ENCODE data around the gene NRXN3.

NRXN3 gene

DNA sequence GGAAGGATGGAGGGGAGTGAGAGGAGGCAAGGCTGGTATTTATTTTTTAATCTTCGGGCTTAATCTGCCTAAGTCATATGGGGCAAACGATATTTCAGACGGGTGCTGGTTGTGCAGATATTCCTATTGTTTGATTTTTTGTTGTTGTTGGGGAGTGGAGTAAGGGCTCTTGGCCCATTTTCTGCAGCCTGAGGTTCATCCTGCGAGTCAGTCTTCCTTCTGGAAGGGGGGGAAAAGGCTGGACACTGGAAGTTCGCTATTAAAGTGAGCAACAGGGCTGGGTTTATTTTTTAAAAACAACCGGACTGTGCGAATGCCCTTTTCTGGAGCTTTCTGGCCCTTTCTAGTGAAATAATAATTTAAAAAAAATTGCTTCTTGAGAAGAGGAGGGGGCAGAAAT is 2.3 kb downstream of the NRXN3 start:
- H3K4me3 ChIP-seq (ENCODE audit: insufficient read depth, low read depth, low read length), result no peak overlapping the region
- no peak overlapping the region for H3K27ac ChIP-seq (ENCODE audit: insufficient read depth, low read depth, low read length, poor library complexity, severe bottlenecking)
- H3K36me3 ChIP-seq (ENCODE audit: control insufficient read depth, insufficient read depth, low read length), result no peaks in the 10 kb centered on the region
- no peaks in the 10 kb centered on the region for H3K27me3 ChIP-seq (ENCODE audit: control insufficient read depth, insufficient read depth, low read length, poor library complexity, severe bottlenecking)
- H3K9me3 ChIP-seq (ENCODE audit: control insufficient read depth, low read length), result no peaks in the 10 kb centered on the region
- WGBS, 2 experiments, result 96% methylated on average over 7 of the region's 7 CpGs
- peaks cover 15% of the 10 kb centered on the region for H3K4me1 ChIP-seq (ENCODE audit: control insufficient read depth, insufficient read depth, low read length)

DNA sequence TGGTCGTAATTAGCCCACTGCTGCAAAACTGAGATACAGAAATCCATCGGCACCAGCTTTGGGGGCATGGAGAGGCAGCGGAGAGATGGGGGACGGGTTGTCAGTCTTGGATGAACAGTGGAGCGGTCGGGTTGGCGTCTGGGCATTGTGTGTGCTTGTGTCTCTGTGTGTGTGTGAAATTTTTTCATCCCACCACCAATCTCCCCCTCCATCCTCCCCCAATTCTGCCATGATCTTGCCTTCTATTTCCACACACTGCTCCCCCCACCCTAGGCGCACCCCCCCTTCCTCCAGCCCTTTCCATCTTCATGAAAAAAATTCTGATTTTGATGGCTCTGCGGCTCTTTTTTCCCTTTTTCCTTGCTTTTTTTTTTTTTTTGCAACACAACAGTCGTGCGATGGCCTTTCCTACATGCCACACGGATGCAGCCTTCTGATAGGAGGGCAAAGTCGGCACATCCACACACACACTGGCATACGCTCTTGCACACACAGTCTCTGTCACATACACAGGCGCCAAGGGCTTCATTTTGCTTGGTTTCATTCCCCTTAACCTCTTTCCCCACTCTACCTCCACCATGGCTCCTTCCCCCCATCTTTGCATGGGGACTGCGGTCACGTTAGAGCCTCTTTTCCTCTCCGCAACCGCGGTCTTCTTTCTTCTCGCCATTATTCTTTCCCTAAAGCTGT is 3.3 kb downstream of the NRXN3 start:
- Histone ChIP-seq H3K9me3 (ENCODE audit: control insufficient read depth, low read length) (no peaks in the 10 kb centered on the region), H3K4me1 (ENCODE audit: control insufficient read depth, insufficient read depth, low read length) (peaks cover 15% of the 10 kb centered on the region), H3K27ac (ENCODE audit: insufficient read depth, low read depth, low read length, poor library complexity, severe bottlenecking) (no peak overlapping the region), H3K36me3 (ENCODE audit: control insufficient read depth, insufficient read depth, low read length) (no peaks in the 10 kb centered on the region), H3K27me3 (ENCODE audit: control insufficient read depth, insufficient read depth, low read length, poor library complexity, severe bottlenecking) (no peaks in the 10 kb centered on the region), H3K4me3 (ENCODE audit: insufficient read depth, low read depth, low read length) (no peak overlapping the region)
- WGBS, 2 experiments, result 90 to 91% methylated on average over 18 to 19 of the region's 21 CpGs

DNA sequence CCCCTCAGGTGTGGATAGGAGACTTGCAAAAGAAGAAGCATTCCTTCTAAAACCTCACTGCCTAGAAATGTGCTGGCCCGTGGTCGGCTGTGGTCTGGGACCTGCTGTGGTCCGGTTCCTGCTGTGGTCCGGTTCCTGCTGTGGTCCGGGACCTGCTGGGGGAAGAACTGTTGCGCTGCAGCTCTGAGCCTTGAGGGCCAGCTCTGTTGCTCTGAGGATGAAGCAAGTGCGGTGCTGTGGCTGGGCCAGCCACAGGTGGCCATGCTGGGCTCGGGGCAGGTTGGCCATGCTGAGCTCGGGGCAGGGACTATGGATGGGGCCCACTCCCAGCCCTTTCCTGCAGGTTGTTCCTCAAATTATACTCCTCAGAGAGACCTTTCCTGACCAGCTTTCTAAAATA is 5.2 kb downstream of the NRXN3 start:
- H3K4me1 ChIP-seq (ENCODE audit: control insufficient read depth, insufficient read depth, low read length), result peaks cover 12% of the 10 kb centered on the region
- no peaks in the 10 kb centered on the region for H3K9me3 ChIP-seq (ENCODE audit: control insufficient read depth, low read length)
- 94% methylated on average over 9 of the region's 9 CpGs for WGBS, 2 experiments
- no peaks in the 10 kb centered on the region for H3K27me3 ChIP-seq (ENCODE audit: control insufficient read depth, insufficient read depth, low read length, poor library complexity, severe bottlenecking)
- H3K36me3 ChIP-seq (ENCODE audit: control insufficient read depth, insufficient read depth, low read length), result no peaks in the 10 kb centered on the region
- no peak overlapping the region for H3K27ac ChIP-seq (ENCODE audit: insufficient read depth, low read depth, low read length, poor library complexity, severe bottlenecking)
- H3K4me3 ChIP-seq (ENCODE audit: insufficient read depth, low read depth, low read length), result no peak overlapping the region

DNA sequence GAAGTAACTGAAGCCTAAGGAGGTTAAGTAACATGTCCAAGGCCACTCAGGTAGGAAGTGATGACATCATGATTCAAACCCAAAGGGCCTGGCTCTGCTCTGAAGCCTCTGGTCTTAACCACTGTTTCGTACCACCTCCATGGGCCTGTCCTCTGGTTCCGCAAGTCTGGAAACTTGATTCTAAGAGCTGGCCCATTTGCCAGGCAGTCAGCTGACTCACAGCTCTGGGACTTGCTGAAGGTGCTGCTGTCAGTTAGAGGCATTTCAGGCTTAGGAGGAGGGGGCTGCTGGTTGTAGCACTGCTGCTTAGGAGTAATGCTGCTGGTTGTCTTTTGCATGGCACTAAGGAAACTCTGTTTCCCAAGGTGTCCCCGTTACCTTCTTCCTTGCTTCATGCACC is 7.9 kb downstream of the NRXN3 start:
- no peak overlapping the region for H3K27ac ChIP-seq (ENCODE audit: insufficient read depth, low read depth, low read length, poor library complexity, severe bottlenecking)
- H3K4me1 ChIP-seq (ENCODE audit: control insufficient read depth, insufficient read depth, low read length), result no peaks in the 10 kb centered on the region
- H3K4me3 ChIP-seq (ENCODE audit: insufficient read depth, low read depth, low read length), result no peak overlapping the region
- no peaks in the 10 kb centered on the region for H3K9me3 ChIP-seq (ENCODE audit: control insufficient read depth, low read length)
- WGBS, 2 experiments, result 95 to 96% methylated on average over 3 of the region's 3 CpGs
- no peaks in the 10 kb centered on the region for H3K27me3 ChIP-seq (ENCODE audit: control insufficient read depth, insufficient read depth, low read length, poor library complexity, severe bottlenecking)
- H3K36me3 ChIP-seq (ENCODE audit: control insufficient read depth, insufficient read depth, low read length), result no peaks in the 10 kb centered on the region

DNA sequence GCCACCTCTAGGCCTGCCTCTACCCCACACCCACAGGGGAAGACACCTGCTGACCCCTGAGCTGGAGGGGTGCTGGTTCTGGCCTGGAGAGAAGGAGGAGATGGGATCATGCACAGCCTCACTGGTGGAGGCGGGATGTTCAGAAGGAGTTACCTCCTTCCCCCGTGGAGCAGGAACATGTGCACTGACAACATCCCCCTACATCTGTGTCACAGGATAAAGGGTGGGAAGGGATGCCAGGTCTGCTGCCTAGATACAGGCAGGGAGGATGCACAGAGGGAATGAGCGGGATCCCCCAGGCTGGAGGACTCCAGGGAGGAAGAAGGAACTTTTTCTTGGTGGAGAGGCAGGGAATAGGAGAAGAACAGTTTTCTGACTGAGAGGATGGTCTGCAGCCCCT is 8.8 kb downstream of the NRXN3 start:
- H3K4me3 ChIP-seq (ENCODE audit: insufficient read depth, low read depth, low read length), result no peak overlapping the region
- H3K27ac ChIP-seq (ENCODE audit: insufficient read depth, low read depth, low read length, poor library complexity, severe bottlenecking), result no peak overlapping the region
- 87 to 98% methylated on average over 3 of the region's 3 CpGs for WGBS, 2 experiments
- no peaks in the 10 kb centered on the region for H3K9me3 ChIP-seq (ENCODE audit: control insufficient read depth, low read length)
- no peaks in the 10 kb centered on the region for H3K27me3 ChIP-seq (ENCODE audit: control insufficient read depth, insufficient read depth, low read length, poor library complexity, severe bottlenecking)
- H3K36me3 ChIP-seq (ENCODE audit: control insufficient read depth, insufficient read depth, low read length), result no peaks in the 10 kb centered on the region
- H3K4me1 ChIP-seq (ENCODE audit: control insufficient read depth, insufficient read depth, low read length), result no peaks in the 10 kb centered on the region

DNA sequence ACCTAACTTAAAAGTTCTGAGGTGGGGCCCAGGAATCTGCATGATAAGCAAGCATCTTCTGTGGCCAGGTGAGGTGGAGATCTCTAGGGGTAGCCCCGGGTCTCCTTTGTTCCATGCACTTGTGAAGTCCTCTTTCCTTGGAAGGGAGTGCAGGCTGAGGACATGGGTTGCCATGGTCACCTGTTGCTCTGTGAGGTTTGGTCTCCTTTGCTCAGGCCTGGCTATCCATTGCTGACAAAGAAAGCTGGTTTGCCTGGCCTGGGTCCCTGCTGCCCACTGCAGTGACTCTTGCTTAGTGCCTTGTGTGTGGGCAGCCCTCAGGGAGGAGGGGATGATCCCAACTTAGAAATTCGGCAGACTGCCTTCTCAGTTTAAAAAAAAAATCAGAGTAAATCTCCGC is 11.1 kb downstream of the NRXN3 start:
- no peaks in the 10 kb centered on the region for H3K9me3 ChIP-seq (ENCODE audit: control insufficient read depth, low read length)
- 83 to 89% methylated on average over 3 of the region's 3 CpGs for WGBS, 2 experiments
- no peak overlapping the region for H3K27ac ChIP-seq (ENCODE audit: insufficient read depth, low read depth, low read length, poor library complexity, severe bottlenecking)

DNA sequence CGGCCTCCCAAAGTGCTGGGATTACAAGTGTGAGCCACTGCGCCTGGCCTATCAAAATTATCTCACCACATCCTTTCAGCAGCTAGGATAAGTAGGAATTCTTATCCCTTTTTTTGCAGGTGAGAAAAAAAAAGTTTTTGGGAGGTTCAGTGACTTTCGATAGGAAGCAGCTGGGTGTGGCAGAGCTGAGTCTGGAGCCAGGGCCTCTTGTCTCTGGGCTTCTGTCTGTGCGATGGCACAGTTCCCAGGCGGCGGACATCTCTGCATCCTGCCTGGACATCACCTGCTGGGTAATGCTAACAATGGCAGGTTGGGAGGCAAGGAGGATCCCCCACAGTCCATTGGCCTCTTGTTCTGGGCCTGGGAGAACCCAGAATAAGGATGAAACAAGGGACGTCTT is 12.5 kb downstream of the NRXN3 start:
- WGBS, 2 experiments, result 93% methylated on average over 7 of the region's 7 CpGs
- Histone ChIP-seq H3K27me3 (ENCODE audit: control insufficient read depth, insufficient read depth, low read length, poor library complexity, severe bottlenecking) (no peaks in the 10 kb centered on the region), H3K4me1 (ENCODE audit: control insufficient read depth, insufficient read depth, low read length) (no peaks in the 10 kb centered on the region), H3K36me3 (ENCODE audit: control insufficient read depth, insufficient read depth, low read length) (no peaks in the 10 kb centered on the region), H3K9me3 (ENCODE audit: control insufficient read depth, low read length) (no peaks in the 10 kb centered on the region), H3K27ac (ENCODE audit: insufficient read depth, low read depth, low read length, poor library complexity, severe bottlenecking) (no peak overlapping the region), H3K4me3 (ENCODE audit: insufficient read depth, low read depth, low read length) (no peak overlapping the region)

More for the DNA sequence above, 11.1 kb downstream of the NRXN3 start:
- H3K4me3 ChIP-seq (ENCODE audit: insufficient read depth, low read depth, low read length), result no peak overlapping the region
- H3K4me1 ChIP-seq (ENCODE audit: control insufficient read depth, insufficient read depth, low read length), result no peaks in the 10 kb centered on the region
- no peaks in the 10 kb centered on the region for H3K27me3 ChIP-seq (ENCODE audit: control insufficient read depth, insufficient read depth, low read length, poor library complexity, severe bottlenecking)
- no peaks in the 10 kb centered on the region for H3K36me3 ChIP-seq (ENCODE audit: control insufficient read depth, insufficient read depth, low read length)

DNA sequence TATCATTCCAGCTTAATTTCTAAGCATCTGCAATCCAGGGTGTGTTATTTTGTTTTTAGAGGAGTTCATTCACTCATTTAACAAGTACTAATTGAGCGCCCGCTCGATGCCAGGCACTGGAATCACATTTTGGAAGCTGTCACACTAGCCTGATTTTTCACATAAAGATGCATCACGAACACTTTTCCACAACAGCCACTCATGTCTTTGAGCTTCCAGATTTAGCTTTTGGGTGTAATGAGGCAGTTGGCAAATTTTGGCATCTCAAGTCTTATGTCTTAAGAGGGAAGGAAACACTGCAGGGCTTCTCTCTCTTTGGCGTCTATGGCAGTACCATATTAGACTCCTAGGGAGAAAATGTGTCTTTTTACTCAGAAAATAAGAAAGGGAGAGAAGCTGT is 14.0 kb downstream of the NRXN3 start:
- Histone ChIP-seq H3K36me3 (ENCODE audit: control insufficient read depth, insufficient read depth, low read length) (no peaks in the 10 kb centered on the region), H3K9me3 (ENCODE audit: control insufficient read depth, low read length) (no peaks in the 10 kb centered on the region), H3K4me1 (ENCODE audit: control insufficient read depth, insufficient read depth, low read length) (no peaks in the 10 kb centered on the region), H3K27me3 (ENCODE audit: control insufficient read depth, insufficient read depth, low read length, poor library complexity, severe bottlenecking) (no peaks in the 10 kb centered on the region), H3K4me3 (ENCODE audit: insufficient read depth, low read depth, low read length) (no peak overlapping the region), H3K27ac (ENCODE audit: insufficient read depth, low read depth, low read length, poor library complexity, severe bottlenecking) (no peak overlapping the region)
- 97% methylated on average over 5 of the region's 5 CpGs for WGBS, 2 experiments

DNA sequence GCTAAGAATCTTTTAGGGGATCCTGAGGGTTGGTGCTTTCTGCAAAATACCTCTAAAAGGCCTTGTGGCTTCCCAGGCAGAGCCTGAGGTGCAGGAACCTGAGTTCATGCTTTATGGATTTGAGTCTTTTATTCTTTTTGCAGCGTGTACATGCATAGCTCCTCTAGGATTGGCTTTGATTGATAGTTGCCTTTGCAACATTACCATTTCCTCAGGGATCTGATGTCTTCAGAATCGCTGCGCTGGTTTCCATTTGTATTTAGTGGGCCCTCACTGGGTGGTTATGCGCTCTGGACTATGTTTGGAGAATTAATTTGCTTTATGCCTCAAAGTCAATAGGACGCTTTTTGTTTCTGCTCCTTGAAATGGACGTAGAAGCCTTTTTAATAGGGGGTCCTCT is 16.1 kb downstream of the NRXN3 start:
- 98% methylated on average over 6 of the region's 6 CpGs for WGBS, 2 experiments

DNA sequence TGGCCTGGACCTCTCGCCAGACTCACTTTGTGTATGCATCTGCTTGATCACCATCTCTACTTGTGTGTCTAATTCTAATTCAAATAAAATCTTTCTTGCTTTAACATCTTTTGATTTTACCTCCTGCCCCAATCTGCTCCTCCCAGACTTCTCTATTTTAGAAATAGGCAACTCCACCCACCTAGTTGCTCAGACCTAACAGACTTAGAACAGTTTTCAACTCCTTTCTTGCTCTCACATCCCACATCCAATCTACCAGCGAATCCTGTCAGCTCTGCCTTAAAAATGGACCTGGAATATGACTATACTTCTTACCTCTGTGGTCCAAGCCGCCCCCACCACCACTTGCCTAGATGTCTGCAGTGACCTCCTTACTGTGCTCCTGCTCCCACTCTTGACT is 18.7 kb downstream of the NRXN3 start:
- Histone ChIP-seq H3K27me3 (ENCODE audit: control insufficient read depth, insufficient read depth, low read length, poor library complexity, severe bottlenecking) (no peaks in the 10 kb centered on the region), H3K4me1 (ENCODE audit: control insufficient read depth, insufficient read depth, low read length) (no peaks in the 10 kb centered on the region), H3K9me3 (ENCODE audit: control insufficient read depth, low read length) (no peaks in the 10 kb centered on the region), H3K4me3 (ENCODE audit: insufficient read depth, low read depth, low read length) (no peak overlapping the region), H3K36me3 (ENCODE audit: control insufficient read depth, insufficient read depth, low read length) (no peaks in the 10 kb centered on the region), H3K27ac (ENCODE audit: insufficient read depth, low read depth, low read length, poor library complexity, severe bottlenecking) (no peak overlapping the region)
- WGBS, 2 experiments, result 87 to 88% methylated on average over 3 of the region's 3 CpGs

More for the DNA sequence above, 16.1 kb downstream of the NRXN3 start:
- Histone ChIP-seq H3K27me3 (ENCODE audit: control insufficient read depth, insufficient read depth, low read length, poor library complexity, severe bottlenecking) (no peaks in the 10 kb centered on the region), H3K36me3 (ENCODE audit: control insufficient read depth, insufficient read depth, low read length) (no peaks in the 10 kb centered on the region), H3K9me3 (ENCODE audit: control insufficient read depth, low read length) (no peaks in the 10 kb centered on the region), H3K27ac (ENCODE audit: insufficient read depth, low read depth, low read length, poor library complexity, severe bottlenecking) (no peak overlapping the region), H3K4me1 (ENCODE audit: control insufficient read depth, insufficient read depth, low read length) (no peaks in the 10 kb centered on the region), H3K4me3 (ENCODE audit: insufficient read depth, low read depth, low read length) (no peak overlapping the region)

DNA sequence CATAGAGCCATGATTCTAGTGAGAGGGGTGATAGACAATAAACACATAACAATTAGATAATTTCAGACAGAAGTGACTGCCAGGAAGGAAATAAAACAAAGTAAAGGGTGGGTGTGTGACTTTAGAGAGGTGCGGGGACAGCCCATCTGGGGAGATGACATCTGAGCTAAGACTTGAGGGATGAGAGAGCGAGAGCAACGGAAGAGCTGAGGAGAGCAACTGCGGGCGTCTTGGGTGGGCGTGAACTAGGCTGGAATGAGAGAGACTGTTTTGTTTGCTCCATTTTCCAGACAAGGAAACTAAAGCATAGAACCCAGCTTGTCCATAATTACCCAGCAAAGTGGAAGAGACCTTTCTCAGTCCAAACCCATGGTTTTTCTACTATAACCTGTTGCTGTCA is 25.3 kb downstream of the NRXN3 start:
- Histone ChIP-seq H3K4me1 (ENCODE audit: control insufficient read depth, insufficient read depth, low read length) (no peaks in the 10 kb centered on the region), H3K27ac (ENCODE audit: insufficient read depth, low read depth, low read length, poor library complexity, severe bottlenecking) (no peak overlapping the region), H3K36me3 (ENCODE audit: control insufficient read depth, insufficient read depth, low read length) (no peaks in the 10 kb centered on the region), H3K4me3 (ENCODE audit: insufficient read depth, low read depth, low read length) (no peak overlapping the region), H3K9me3 (ENCODE audit: control insufficient read depth, low read length) (no peaks in the 10 kb centered on the region), H3K27me3 (ENCODE audit: control insufficient read depth, insufficient read depth, low read length, poor library complexity, severe bottlenecking) (no peaks in the 10 kb centered on the region)
- 95 to 96% methylated on average over 6 of the region's 6 CpGs for WGBS, 2 experiments
